ENCODE data around the gene DAPK2. TPM values are rescaled to one million over a fixed set of nuclear protein-coding genes. Genes with fewer than 3 reads are reported as not detected.

Gene DAPK2
- total and polyA plus RNA-seq, 2 of the 13 experiments (the other 11 are each of a cell fraction or from before 2014, with no cell fraction given), result 0.33 to 0.63 TPM

- TF ChIP-seq, protein P1, sequence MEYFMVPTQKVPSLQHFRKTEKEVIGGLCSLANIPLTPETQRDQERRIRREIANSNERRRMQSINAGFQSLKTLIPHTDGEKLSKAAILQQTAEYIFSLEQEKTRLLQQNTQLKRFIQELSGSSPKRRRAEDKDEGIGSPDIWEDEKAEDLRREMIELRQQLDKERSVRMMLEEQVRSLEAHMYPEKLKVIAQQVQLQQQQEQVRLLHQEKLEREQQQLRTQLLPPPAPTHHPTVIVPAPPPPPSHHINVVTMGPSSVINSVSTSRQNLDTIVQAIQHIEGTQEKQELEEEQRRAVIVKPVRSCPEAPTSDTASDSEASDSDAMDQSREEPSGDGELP (IDR thresholded peaks at IDR 0.05; ENCODE audit: borderline replicate concordance, low read depth), result no peak
- TF ChIP-seq KMT2B (CRISPR knock-in tag; IDR thresholded peaks at IDR 0.05) (no peak), ZNF251 (CRISPR knock-in tag; IDR thresholded peaks at IDR 0.05) (no peak), ZNF788 (CRISPR knock-in tag; IDR thresholded peaks at IDR 0.05; ENCODE audit: borderline replicate concordance) (no peak), NFRKB (IDR thresholded peaks at IDR 0.05) (no peak), ATF1 (CRISPR knock-in tag; IDR thresholded peaks at IDR 0.05) (no peak), ZMYM4 (CRISPR knock-in tag; IDR thresholded peaks at IDR 0.05) (peak; percentile 33; the same call in 1 of the 2 replicates), ZNF44 (CRISPR knock-in tag; IDR thresholded peaks at IDR 0.05) (no peak), ELF3 (CRISPR knock-in tag; IDR thresholded peaks at IDR 0.05) (no peak), ZNF20 (CRISPR knock-in tag; IDR thresholded peaks at IDR 0.05) (no peak), MED13 (CRISPR knock-in tag; IDR thresholded peaks at IDR 0.05) (no peak), ZBTB20 (CRISPR knock-in tag; IDR thresholded peaks at IDR 0.05; ENCODE audit: borderline replicate concordance, low read depth) (no peak), MLLT10 (CRISPR knock-in tag; IDR thresholded peaks at IDR 0.05) (no peak), RORA (CRISPR knock-in tag; IDR thresholded peaks at IDR 0.05) (no peak), FOSL2 (CRISPR knock-in tag; IDR thresholded peaks at IDR 0.05) (no peak), ERF (CRISPR knock-in tag; IDR thresholded peaks at IDR 0.05) (no peak; the same call in none of the 2 replicates), E2F1 (CRISPR knock-in tag; IDR thresholded peaks at IDR 0.05) (0 out of 2 replicates have a peak, but pooled peaks have one; percentile 33), SETDB1 (CRISPR knock-in tag; IDR thresholded peaks at IDR 0.05; ENCODE audit: borderline replicate concordance) (no peak), ZBTB43 (CRISPR knock-in tag; conservative IDR thresholded peaks at IDR 0.05) (no peak), MTA3 (CRISPR knock-in tag; IDR thresholded peaks at IDR 0.05) (no peak), HNF4A (CRISPR knock-in tag; IDR thresholded peaks at IDR 0.05) (no peak), CBX1 (IDR thresholded peaks at IDR 0.05; ENCODE audit: low read depth) (peak; percentile 42), SMARCC2 (IDR thresholded peaks at IDR 0.05) (no peak)
- TF ChIP-seq, protein P2, sequence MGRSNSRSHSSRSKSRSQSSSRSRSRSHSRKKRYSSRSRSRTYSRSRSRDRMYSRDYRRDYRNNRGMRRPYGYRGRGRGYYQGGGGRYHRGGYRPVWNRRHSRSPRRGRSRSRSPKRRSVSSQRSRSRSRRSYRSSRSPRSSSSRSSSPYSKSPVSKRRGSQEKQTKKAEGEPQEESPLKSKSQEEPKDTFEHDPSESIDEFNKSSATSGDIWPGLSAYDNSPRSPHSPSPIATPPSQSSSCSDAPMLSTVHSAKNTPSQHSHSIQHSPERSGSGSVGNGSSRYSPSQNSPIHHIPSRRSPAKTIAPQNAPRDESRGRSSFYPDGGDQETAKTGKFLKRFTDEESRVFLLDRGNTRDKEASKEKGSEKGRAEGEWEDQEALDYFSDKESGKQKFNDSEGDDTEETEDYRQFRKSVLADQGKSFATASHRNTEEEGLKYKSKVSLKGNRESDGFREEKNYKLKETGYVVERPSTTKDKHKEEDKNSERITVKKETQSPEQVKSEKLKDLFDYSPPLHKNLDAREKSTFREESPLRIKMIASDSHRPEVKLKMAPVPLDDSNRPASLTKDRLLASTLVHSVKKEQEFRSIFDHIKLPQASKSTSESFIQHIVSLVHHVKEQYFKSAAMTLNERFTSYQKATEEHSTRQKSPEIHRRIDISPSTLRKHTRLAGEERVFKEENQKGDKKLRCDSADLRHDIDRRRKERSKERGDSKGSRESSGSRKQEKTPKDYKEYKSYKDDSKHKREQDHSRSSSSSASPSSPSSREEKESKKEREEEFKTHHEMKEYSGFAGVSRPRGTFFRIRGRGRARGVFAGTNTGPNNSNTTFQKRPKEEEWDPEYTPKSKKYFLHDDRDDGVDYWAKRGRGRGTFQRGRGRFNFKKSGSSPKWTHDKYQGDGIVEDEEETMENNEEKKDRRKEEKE (IDR thresholded peaks at IDR 0.05), result no peak
- TF ChIP-seq, protein P3, sequence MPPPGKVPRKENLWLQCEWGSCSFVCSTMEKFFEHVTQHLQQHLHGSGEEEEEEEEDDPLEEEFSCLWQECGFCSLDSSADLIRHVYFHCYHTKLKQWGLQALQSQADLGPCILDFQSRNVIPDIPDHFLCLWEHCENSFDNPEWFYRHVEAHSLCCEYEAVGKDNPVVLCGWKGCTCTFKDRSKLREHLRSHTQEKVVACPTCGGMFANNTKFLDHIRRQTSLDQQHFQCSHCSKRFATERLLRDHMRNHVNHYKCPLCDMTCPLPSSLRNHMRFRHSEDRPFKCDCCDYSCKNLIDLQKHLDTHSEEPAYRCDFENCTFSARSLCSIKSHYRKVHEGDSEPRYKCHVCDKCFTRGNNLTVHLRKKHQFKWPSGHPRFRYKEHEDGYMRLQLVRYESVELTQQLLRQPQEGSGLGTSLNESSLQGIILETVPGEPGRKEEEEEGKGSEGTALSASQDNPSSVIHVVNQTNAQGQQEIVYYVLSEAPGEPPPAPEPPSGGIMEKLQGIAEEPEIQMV (CRISPR knock-in tag; IDR thresholded peaks at IDR 0.05; ENCODE audit: low read depth), result no peak
Measured at GRCh38 chr15:64092864-64093626, 46.8 kb upstream of the DAPK2 start (continued).

All from HepG2 (cell line).